H1 (cell line): Measurements from ENCODE around the gene CAPS. TPM values are rescaled to one million over a fixed set of nuclear protein-coding genes. Genes with fewer than 3 reads are reported as not detected.

Source experiments
- CTCF ChIA-PET: fragments of 300-600 bp; sonication (Branson Sonifier 250); formaldehyde crosslinking; loops from one replicate; lab custom pipeline; 2021; ENCODE audit not compliant: partially characterized antibody; lab: Charles Lee
- POLR2A ChIA-PET: fragments of 300-600 bp; sonication (Branson Sonifier 250); formaldehyde crosslinking; loops from one replicate; lab custom pipeline; 2021; ENCODE audit warnings: inconsistent platforms; ENCODE audit not compliant: partially characterized antibody; lab: Charles Lee
- DNase-seq, 2 experiments: peaks; one replicate each; pipeline versions ENCODE4 v3.0.0 to v3.0.0-alpha.2; 2010 to 2022; ENCODE audit warnings: low spot score in 2 of 2, low read depth in 1 of 2, mixed read lengths in 1 of 2
- FAIRE-seq: peaks from 2 replicates; lab custom pipeline; 2011; peaks lifted over from hg19 to GRCh38; lab: Jason Lieb, UNC
- H2AFZ ChIP-seq: 2 replicates; pipeline ENCODE4 v1.8.1; 2012; ENCODE audit warnings: low read length, inconsistent platforms
- H2AK5ac ChIP-seq: 2 replicates; pipeline ENCODE4 v1.6.1; 2013; ENCODE audit warnings: low read depth, low read length
- H2BK120ac ChIP-seq: replicated peaks from 2 replicates; pipeline ENCODE3; 2013; ENCODE audit warnings: low read depth, low read length, inconsistent platforms
- H2BK12ac ChIP-seq: 2 replicates; pipeline ENCODE4 v1.6.1; 2013; ENCODE audit warnings: low read depth, low read length
- H2BK15ac ChIP-seq: 2 replicates; pipeline ENCODE4 v1.6.1; 2013; ENCODE audit warnings: low read length
- H2BK20ac ChIP-seq: 2 replicates; pipeline ENCODE4 v1.6.1; 2013; ENCODE audit warnings: low read length
- H2BK5ac ChIP-seq: 2 replicates; pipeline ENCODE4 v1.6.1; 2013; ENCODE audit warnings: low read depth, low read length
- H3K14ac ChIP-seq: 2 replicates; pipeline ENCODE4 v1.6.1; 2013; ENCODE audit warnings: inconsistent platforms; ENCODE audit not compliant: insufficient read length
- H3K18ac ChIP-seq: 2 replicates; pipeline ENCODE4 v1.6.1; 2013; ENCODE audit warnings: low read length; ENCODE audit errors: extremely low read depth
- H3K23ac ChIP-seq: 2 replicates; pipeline ENCODE4 v1.6.1; 2013; ENCODE audit warnings: inconsistent platforms; ENCODE audit not compliant: insufficient read length
- H3K23me2 ChIP-seq: 2 replicates; pipeline ENCODE4 v1.6.1; 2013; ENCODE audit warnings: low read depth, low read length
- H3K27ac ChIP-seq: 2 replicates; pipeline ENCODE4 v1.6.1; 2011; ENCODE audit warnings: low read depth, low read length, inconsistent platforms
- H3K27me3 ChIP-seq, 4 experiments: replicated peaks in 1 of 4; 1 replicate in 1 of 4; 2 replicates in 3 of 4; pipeline versions ENCODE4 v1.6.1 to v1.8.1; 2011 to 2013; ENCODE audit warnings: low read length in 3 of 4, mild to moderate bottlenecking in 3 of 4, inconsistent platforms in 2 of 4, mixed read lengths in 2 of 4, moderate library complexity in 1 of 4; ENCODE audit not compliant: control insufficient read depth in 3 of 4, insufficient read depth in 3 of 4; ENCODE audit errors: extremely low read depth in 1 of 4
- H3K36me3 ChIP-seq, 4 experiments: 2 replicates each; pipeline versions ENCODE4 v1.6.1 to v1.8.1; 2011 to 2013; ENCODE audit warnings: mild to moderate bottlenecking in 4 of 4, low read length in 3 of 4, moderate library complexity in 2 of 4, control low read depth in 1 of 4, inconsistent platforms in 1 of 4; ENCODE audit not compliant: insufficient read depth in 4 of 4, control insufficient read depth in 2 of 4
- H3K4ac ChIP-seq: replicated peaks from 2 replicates; pipeline ENCODE3; 2013; ENCODE audit warnings: low read length, low read depth, mixed read lengths, inconsistent platforms; ENCODE audit not compliant: insufficient read length
- H3K4me1 ChIP-seq, 4 experiments: replicated peaks in 1 of 4; 1 replicate in 1 of 4; 2 replicates in 3 of 4; pipeline versions ENCODE4 v1.6.1 to v1.8.1; 2011 to 2013; ENCODE audit warnings: low read length in 3 of 4, inconsistent platforms in 2 of 4, mixed read lengths in 1 of 4; ENCODE audit not compliant: insufficient read depth in 4 of 4, control insufficient read depth in 3 of 4
- H3K4me2 ChIP-seq, 2 experiments: 2 replicates each; pipeline versions ENCODE4 v1.6.1 to v1.8.1; 2011 to 2013; ENCODE audit warnings: low read depth in 2 of 2, low read length in 2 of 2, control low read depth in 1 of 2, inconsistent platforms in 1 of 2, mild to moderate bottlenecking in 1 of 2; ENCODE audit not compliant: insufficient read depth in 1 of 2
- H3K4me3 ChIP-seq, 4 experiments: fragments of 200-600, 300-600 bp in 1 of 4; sonication (generic), shearing (Covaris generic), sonication (Bioruptor Twin) in 1 of 4; 2 replicates each; pipeline versions ENCODE4 v1.5.1 to v1.8.1; 2011 to 2016; ENCODE audit warnings: low read length in 4 of 4, low read depth in 3 of 4, control low read depth in 2 of 4, inconsistent platforms in 2 of 4, mild to moderate bottlenecking in 2 of 4, mixed read lengths in 1 of 4, moderate library complexity in 1 of 4; ENCODE audit not compliant: insufficient read depth in 2 of 4; ENCODE audit errors: extremely low read depth in 1 of 4
- H3K56ac ChIP-seq: replicated peaks from 2 replicates; pipeline ENCODE3; 2013; ENCODE audit warnings: low read depth, mild to moderate bottlenecking, mixed read lengths, low read length, inconsistent platforms; ENCODE audit not compliant: insufficient read length
- H3K79me1 ChIP-seq: 2 replicates; pipeline ENCODE4 v1.6.1; 2013; ENCODE audit warnings: low read depth, low read length, control low read depth
- H3K79me2 ChIP-seq, 2 experiments: 2 replicates each; pipeline versions ENCODE4 v1.6.1 to v1.8.1; 2012 to 2013; ENCODE audit warnings: low read length in 2 of 2, mild to moderate bottlenecking in 2 of 2, inconsistent platforms in 1 of 2; ENCODE audit not compliant: insufficient read depth in 2 of 2, control insufficient read depth in 1 of 2
- H3K9ac ChIP-seq, 4 experiments: replicated peaks in 1 of 4; 1 replicate in 1 of 4; 2 replicates in 3 of 4; pipeline versions ENCODE4 v1.6.1 to v1.8.1; 2011 to 2013; ENCODE audit warnings: low read depth in 3 of 4, low read length in 3 of 4, control low read depth in 2 of 4, mild to moderate bottlenecking in 2 of 4, moderate library complexity in 2 of 4, inconsistent platforms in 1 of 4; ENCODE audit errors: extremely low read depth in 1 of 4
- H3K9me3 ChIP-seq, 2 experiments: 2 replicates each; pipeline versions ENCODE4 v1.6.1 to v1.8.1; 2012 to 2013; ENCODE audit warnings: mild to moderate bottlenecking in 2 of 2, moderate library complexity in 2 of 2, control low read depth in 1 of 2, inconsistent platforms in 1 of 2, low read depth in 1 of 2, low read length in 1 of 2, mixed read lengths in 1 of 2; ENCODE audit not compliant: insufficient read depth in 2 of 2
- H4K20me1 ChIP-seq, 2 experiments: replicated peaks in 1 of 2; 2 replicates each; pipeline versions ENCODE3 to v1.8.1; 2011 to 2013; ENCODE audit warnings: inconsistent platforms in 2 of 2, low read length in 2 of 2, mild to moderate bottlenecking in 1 of 2; ENCODE audit not compliant: insufficient read depth in 2 of 2, control insufficient read depth in 1 of 2
- H4K5ac ChIP-seq: 2 replicates; pipeline ENCODE4 v1.6.1; 2013; ENCODE audit warnings: low read length, low read depth, mixed read lengths, inconsistent platforms; ENCODE audit not compliant: insufficient read length
- H4K8ac ChIP-seq: 2 replicates; pipeline ENCODE4 v1.8.0; 2013; ENCODE audit warnings: mild to moderate bottlenecking, moderate library complexity, low read length, inconsistent platforms; ENCODE audit not compliant: insufficient read depth; ENCODE audit errors: extremely low read depth
- H4K91ac ChIP-seq: replicated peaks from 2 replicates; pipeline ENCODE3; 2013; ENCODE audit warnings: low read length, mixed read lengths, inconsistent platforms; ENCODE audit not compliant: insufficient read length
- WGBS, 2 experiments: shearing (Covaris generic) in 1 of 2; methylation state at CpG; one replicate each; pipeline versions ENCODE4 v1.1.6 to v1.1.7; 2013 to 2015; ENCODE audit warnings: low lambda C conversion rate in 2 of 2, mixed read lengths in 2 of 2, inconsistent platforms in 1 of 2, low coverage in 1 of 2, missing lambda C conversion rate in 1 of 2; ENCODE audit not compliant: insufficient replicate concordance in 2 of 2, insufficient coverage in 1 of 2, insufficient read length in 1 of 2; ENCODE audit errors: extremely low coverage in 1 of 2, missing lambda C conversion rate in 1 of 2; 5-methylcytosine and 5-hydroxymethylcytosine counted together
- polyA plus RNA-seq, 7 experiments: library from polyadenylated mRNA; depleted of rRNA in 3 of 7; stranded (reverse) in 5 of 7; unstranded in 2 of 7; fragments of >200 nt in 5 of 7; fragments of 200-250 nt in 2 of 7; gene quantifications; 1 replicate in 5 of 7; 2 replicates in 1 of 7; 4 replicates in 1 of 7; pipeline versions ENCODE4 v1.2.1 to v1.2.3, GENCODE V29; 2011 to 2013; ENCODE audit warnings: missing spikeins in 2 of 7, mixed read lengths in 2 of 7
- total RNA-seq: library from RNA; stranded (reverse); fragmentation: NEBNext Ultra II Directional; extraction: Animal tissue kit (Norgen Biotek cat#: 25700); gene quantifications from 2 replicates; pipeline ENCODE4 v1.2.1, GENCODE V29; 2021

The CAPS gene
- total and polyA plus RNA-seq, 2 of the 8 experiments (the other 6 are each of a cell fraction or from before 2014, with no cell fraction given): 2.1 to 2.4 TPM

- no peak overlapping the region for H3K56ac ChIP-seq
- no peak overlapping the region for H2AK5ac ChIP-seq
- no peak overlapping the region for H3K23ac ChIP-seq
- H3K4me3 ChIP-seq: no peak overlapping the region
- H4K5ac ChIP-seq: no peak overlapping the region
- no peak overlapping the region for H3K4me2 ChIP-seq
- peaks cover 10 to 28% (median 21%) of the 10 kb centered on the region in 4 experiments; a peak in 7 of 8 replicates for H3K36me3 ChIP-seq
- ChIA-PET CTCF (interaction anchor here (1.5 kb wide), 1 partner anchor 106 kb away, joined by 3 read pairs; no protein-coding TSS in a partner anchor), POLR2A (no interaction called here)
- no peak overlapping the region for H2BK20ac ChIP-seq
- FAIRE-seq (no peak), DNase-seq (no peak)
- no peak overlapping the region for H2AFZ ChIP-seq
- no peak overlapping the region for H2BK12ac ChIP-seq
- H3K27ac ChIP-seq: no peak overlapping the region
- H2BK15ac ChIP-seq: no peak overlapping the region
- no peak overlapping the region for H2BK120ac ChIP-seq
- no peaks in the 10 kb centered on the region for H3K23me2 ChIP-seq
- no peak overlapping the region for H3K4ac ChIP-seq
- no peaks in the 10 kb centered on the region for H3K4me1 ChIP-seq
- H3K9ac ChIP-seq: no peak overlapping the region
- H3K27me3 ChIP-seq: no peaks in the 10 kb centered on the region
- H4K8ac ChIP-seq: no peak overlapping the region
- no peak overlapping the region for H2BK5ac ChIP-seq
- peaks cover 11 to 27% of the 10 kb centered on the region in 2 experiments for H4K20me1 ChIP-seq
- peaks cover 0 to 8% of the 10 kb centered on the region in 2 experiments; a peak in 1 of 4 replicates for H3K79me2 ChIP-seq
- no peak overlapping the region for H3K18ac ChIP-seq
- peaks cover 14% of the 10 kb centered on the region for H3K79me1 ChIP-seq
- H3K9me3 ChIP-seq: no peaks in the 10 kb centered on the region
- H4K91ac ChIP-seq: no peak overlapping the region
- no peak overlapping the region for H3K14ac ChIP-seq
- WGBS, 2 experiments: 94% methylated on average over 21 of the region's 21 CpGs; no CpG with 5 or more reads in 1 of the 2 experiments
These were observed 18.7 kb downstream of the CAPS start for GRCh38 chr19:5932609-5933262.
